Measurements from ENCODE around the gene GNL1. TPM values are rescaled to one million over a fixed set of nuclear protein-coding genes. Genes with fewer than 3 reads are reported as not detected.

GNL1 gene
- total and polyA plus RNA-seq, 2 of the 8 experiments (the other 6 are each of a cell fraction or from before 2014, with no cell fraction given) = 42.4 to 67.8 TPM

- CTCF ChIA-PET (ENCODE audit: partially characterized antibody) = interaction anchor here (0.9 to 6.0 kb wide), 8 partner anchors 10 to 58 kb away, joined by 3 to 46 read pairs (median 6); no protein-coding TSS in a partner anchor
- Histone ChIP-seq H4K91ac (replicated peaks; ENCODE audit: insufficient read length, low read length) (no peak overlapping the region), H2BK120ac (replicated peaks; ENCODE audit: low read depth, low read length) (peak overlapping the region; percentile 4)
Measured at GRCh38 chr6:30511169-30511546, 45.1 kb downstream of the GNL1 start.

More at GRCh38 chr6:30511169-30511546, 45.1 kb downstream of the GNL1 start:
- POLR2A ChIA-PET (ENCODE audit: partially characterized antibody) = interaction anchor here (0.7 to 1.5 kb wide), 4 partner anchors 17 to 71 kb away, joined by 3 to 4 read pairs (median 3); no protein-coding TSS in a partner anchor
- Histone ChIP-seq H3K27me3 (replicated peaks in 1 of 4; ENCODE audit: control insufficient read depth in 3 of 4, extremely low read depth in 1 of 4, insufficient read depth in 3 of 4, low read length in 3 of 4) (no peaks in the 10 kb centered on the region), H2BK12ac (ENCODE audit: low read depth, low read length) (no peak overlapping the region), H4K20me1 (replicated peaks in 1 of 2; ENCODE audit: control insufficient read depth in 1 of 2, insufficient read depth in 2 of 2, low read length in 2 of 2) (no peaks in the 10 kb centered on the region), H2AK5ac (ENCODE audit: low read depth, low read length) (no peak overlapping the region), H2BK15ac (ENCODE audit: low read length) (no peak overlapping the region), H3K36me3 (ENCODE audit: control insufficient read depth in 2 of 4, insufficient read depth in 4 of 4, low read length in 3 of 4) (no peaks in the 10 kb centered on the region), H4K5ac (ENCODE audit: insufficient read length, low read depth, low read length) (no peak overlapping the region), H3K9ac (replicated peaks in 1 of 4; ENCODE audit: extremely low read depth in 1 of 4, low read depth in 3 of 4, low read length in 3 of 4) (no peak overlapping the region), H4K8ac (ENCODE audit: extremely low read depth, insufficient read depth, low read length) (no peak overlapping the region), H2AFZ (ENCODE audit: low read length) (peak overlapping the region; percentile 96; the same call in 1 of the 2 replicates), H3K4me2 (ENCODE audit: insufficient read depth in 1 of 2, low read depth in 2 of 2, low read length in 2 of 2) (peak overlapping the region in 1 of 2 experiments; percentile 14; a peak in 1 of 4 replicates), H3K79me2 (ENCODE audit: control insufficient read depth in 1 of 2, insufficient read depth in 2 of 2, low read length in 2 of 2) (no peaks in the 10 kb centered on the region), H3K9me3 (ENCODE audit: insufficient read depth in 2 of 2, low read depth in 1 of 2, low read length in 1 of 2) (no peaks in the 10 kb centered on the region), H3K4me1 (replicated peaks in 1 of 4; ENCODE audit: control insufficient read depth in 3 of 4, insufficient read depth in 4 of 4, low read length in 3 of 4) (peaks cover 2 to 6% (median 4%) of the 10 kb centered on the region in 4 experiments; a peak in 2 of 7 replicates), H2BK20ac (ENCODE audit: low read length) (no peak overlapping the region), H3K27ac (ENCODE audit: low read depth, low read length) (no peak overlapping the region), H3K18ac (ENCODE audit: extremely low read depth, low read length) (no peak overlapping the region; the same call in 1 of the 2 replicates), H3K4me3 (ENCODE audit: extremely low read depth in 1 of 4, insufficient read depth in 2 of 4, low read depth in 3 of 4, low read length in 4 of 4) (no peak overlapping the region), H3K79me1 (ENCODE audit: low read depth, low read length) (no peaks in the 10 kb centered on the region), H3K23ac (ENCODE audit: insufficient read length) (no peak overlapping the region), H3K14ac (ENCODE audit: insufficient read length) (no peak overlapping the region), H3K23me2 (ENCODE audit: low read depth, low read length) (no peaks in the 10 kb centered on the region), H3K56ac (replicated peaks; ENCODE audit: insufficient read length, low read depth, low read length) (no peak overlapping the region), H2BK5ac (ENCODE audit: low read depth, low read length) (no peak overlapping the region), H3K4ac (replicated peaks; ENCODE audit: insufficient read length, low read depth, low read length) (no peak overlapping the region)
- FAIRE-seq (no peak), DNase-seq (ENCODE audit: low read depth in 1 of 2, low spot score in 2 of 2) (no peak)
- no peak for TF ChIP-seq BACH1 (IDR thresholded peaks at IDR 0.05; ENCODE audit: low read length)
- no peak for TF ChIP-seq CBX5 (IDR thresholded peaks at IDR 0.05; ENCODE audit: low read depth, low read length)
- TF ChIP-seq E2F6 (IDR thresholded peaks at IDR 0.05) = no peak
- TF ChIP-seq POLR2A (IDR thresholded peaks at IDR 0.05; ENCODE audit: control extremely low read depth in 1 of 2, low read depth in 2 of 2, low read length in 2 of 2) = no peak
- 79% methylated on average over 5 of the region's 5 CpGs; no CpG with 5 or more reads in 1 of the 2 experiments for WGBS, 2 experiments (ENCODE audit: extremely low coverage in 1 of 2, insufficient coverage in 1 of 2, insufficient read length in 1 of 2, insufficient replicate concordance in 2 of 2, low coverage in 1 of 2, low lambda C conversion rate in 2 of 2, missing lambda C conversion rate in 1 of 2)

Measured in H1 (cell line).